GM06990 (cell line): ENCODE data around the gene MFAP5.

Experiments
- DNase-seq: peaks from one replicate; pipeline ENCODE4 v3.0.0-alpha.2; 2011; ENCODE audit not compliant: insufficient read length; ENCODE audit errors: extremely low read depth
- H3K27me3 ChIP-seq: replicated peaks from 2 replicates; pipeline ENCODE4 v1.6.0; 2011; ENCODE audit warnings: low read length; ENCODE audit not compliant: control insufficient read depth, insufficient read depth
- H3K36me3 ChIP-seq: 2 replicates; pipeline ENCODE4 v1.5.1; 2011; ENCODE audit warnings: low read length; ENCODE audit not compliant: control insufficient read depth, insufficient read depth
- H3K4me3 ChIP-seq: replicated peaks from 2 replicates; pipeline ENCODE4 v1.5.1; 2011; ENCODE audit warnings: low read depth, mild to moderate bottlenecking, control low read depth, low read length
- TF ChIP-seq, protein P1 (sequence below): IDR thresholded peaks from 2 replicates; pipeline ENCODE4 v1.5.1; 2011; ENCODE audit warnings: low read length, control low read depth, mild to moderate bottlenecking, inconsistent platforms; ENCODE audit not compliant: insufficient read depth, poor library complexity, severe bottlenecking

Gene MFAP5

DNA sequence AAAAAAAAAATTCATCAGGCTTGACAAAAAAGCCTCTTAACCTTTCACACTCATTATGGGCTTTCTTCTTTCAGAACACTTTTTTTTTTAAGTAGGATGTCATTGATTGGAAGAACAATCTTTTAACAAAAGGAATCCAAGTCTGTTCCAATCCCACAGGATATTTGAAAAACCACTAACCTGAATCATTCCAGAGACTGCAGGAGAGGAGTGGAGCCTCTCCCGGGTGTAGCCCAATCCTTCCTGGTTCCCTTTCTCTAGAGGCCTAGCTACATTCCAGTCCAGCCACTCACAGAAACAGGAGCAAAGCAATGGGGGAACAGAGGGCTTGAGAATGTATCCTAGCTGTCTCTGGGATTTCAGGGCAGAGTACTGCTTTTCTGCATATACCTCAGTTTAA is 4.3 kb downstream of the MFAP5 start:
- TF ChIP-seq, protein P1, sequence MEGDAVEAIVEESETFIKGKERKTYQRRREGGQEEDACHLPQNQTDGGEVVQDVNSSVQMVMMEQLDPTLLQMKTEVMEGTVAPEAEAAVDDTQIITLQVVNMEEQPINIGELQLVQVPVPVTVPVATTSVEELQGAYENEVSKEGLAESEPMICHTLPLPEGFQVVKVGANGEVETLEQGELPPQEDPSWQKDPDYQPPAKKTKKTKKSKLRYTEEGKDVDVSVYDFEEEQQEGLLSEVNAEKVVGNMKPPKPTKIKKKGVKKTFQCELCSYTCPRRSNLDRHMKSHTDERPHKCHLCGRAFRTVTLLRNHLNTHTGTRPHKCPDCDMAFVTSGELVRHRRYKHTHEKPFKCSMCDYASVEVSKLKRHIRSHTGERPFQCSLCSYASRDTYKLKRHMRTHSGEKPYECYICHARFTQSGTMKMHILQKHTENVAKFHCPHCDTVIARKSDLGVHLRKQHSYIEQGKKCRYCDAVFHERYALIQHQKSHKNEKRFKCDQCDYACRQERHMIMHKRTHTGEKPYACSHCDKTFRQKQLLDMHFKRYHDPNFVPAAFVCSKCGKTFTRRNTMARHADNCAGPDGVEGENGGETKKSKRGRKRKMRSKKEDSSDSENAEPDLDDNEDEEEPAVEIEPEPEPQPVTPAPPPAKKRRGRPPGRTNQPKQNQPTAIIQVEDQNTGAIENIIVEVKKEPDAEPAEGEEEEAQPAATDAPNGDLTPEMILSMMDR, result no peak
- no peaks in the 10 kb centered on the region for H3K36me3 ChIP-seq
- H3K4me3 ChIP-seq, result no peak overlapping the region
- DNase-seq, result no peak
- H3K27me3 ChIP-seq, result no peaks in the 10 kb centered on the region

DNA sequence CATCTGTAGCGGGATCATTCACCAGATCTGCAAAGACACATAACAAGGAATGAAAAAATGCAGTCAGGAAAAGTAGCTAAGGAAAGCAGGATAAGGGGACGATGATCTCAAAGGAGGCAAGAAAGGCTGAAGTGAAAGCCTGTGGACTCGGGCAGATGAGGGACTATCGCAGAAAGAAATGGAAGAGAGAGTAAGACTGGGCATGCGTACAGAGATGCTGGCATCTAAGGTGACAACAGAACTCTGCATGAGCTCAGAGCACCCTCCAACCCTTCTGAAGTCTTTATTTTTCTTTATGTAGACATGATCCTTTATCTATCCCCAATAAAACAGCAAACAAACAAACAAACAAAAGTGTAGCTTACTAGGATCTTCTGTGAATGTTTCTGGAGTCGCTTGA is 7.2 kb downstream of the MFAP5 start:
- no peak for DNase-seq
- Histone ChIP-seq H3K27me3 (no peaks in the 10 kb centered on the region), H3K4me3 (no peak overlapping the region), H3K36me3 (no peaks in the 10 kb centered on the region)
- TF ChIP-seq, protein P1, result no peak

DNA sequence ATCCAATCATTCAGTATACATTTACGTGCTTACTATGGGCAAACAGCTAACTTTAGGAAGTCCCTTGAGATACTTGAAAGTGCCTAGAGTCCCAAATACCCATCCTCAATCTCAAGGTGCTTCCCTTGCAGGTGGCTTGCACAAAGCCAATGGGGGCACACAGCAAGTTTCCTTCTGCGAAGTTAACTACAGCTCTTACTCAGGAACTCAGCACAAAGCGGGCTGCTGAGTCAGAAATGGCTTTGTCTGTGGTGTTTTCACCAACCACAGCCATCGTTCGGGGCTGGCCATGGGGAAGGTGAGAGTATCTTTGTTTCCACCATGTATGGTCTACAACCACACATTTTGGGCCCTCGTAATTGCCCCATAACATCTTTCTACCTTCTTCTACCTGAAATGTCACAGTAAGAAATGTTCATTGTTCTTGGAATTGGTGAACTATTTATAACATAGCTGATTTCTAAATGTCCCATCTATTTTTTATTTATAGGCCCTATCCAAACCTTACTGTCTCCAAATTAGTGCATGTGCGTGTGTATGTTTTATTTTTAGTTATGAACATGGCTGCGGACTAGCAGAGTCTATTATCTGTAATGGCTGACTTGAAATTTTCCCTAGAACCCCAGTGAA is 13.9 kb downstream of the MFAP5 start:
- no peaks in the 10 kb centered on the region for H3K36me3 ChIP-seq
- no peak overlapping the region for H3K4me3 ChIP-seq
- DNase-seq, result peak; percentile 76
- TF ChIP-seq, protein P1, result no peak
- no peaks in the 10 kb centered on the region for H3K27me3 ChIP-seq

DNA sequence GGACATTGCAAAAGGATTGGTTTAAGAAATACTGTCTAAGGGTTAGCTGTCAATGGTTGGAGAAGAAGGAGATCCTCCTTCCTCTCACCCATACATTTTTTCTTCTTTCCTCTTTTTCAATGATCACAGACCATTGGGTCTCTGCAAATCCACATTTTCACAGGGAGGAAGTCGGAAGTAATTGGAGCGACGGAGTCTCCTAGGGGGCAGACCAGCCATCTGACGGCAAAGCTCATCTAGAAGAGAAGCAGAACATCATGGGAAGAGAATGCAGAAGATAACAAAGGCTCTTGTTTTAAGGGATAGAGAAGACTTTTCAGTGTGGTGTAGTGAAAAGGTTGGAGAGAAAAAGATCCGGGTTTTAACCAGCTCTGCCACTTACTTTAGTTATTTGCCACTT is 14.7 kb downstream of the MFAP5 start:
- TF ChIP-seq, protein P1, result no peak
- DNase-seq, result no peak
- no peaks in the 10 kb centered on the region for H3K27me3 ChIP-seq
- H3K36me3 ChIP-seq, result no peaks in the 10 kb centered on the region
- no peak overlapping the region for H3K4me3 ChIP-seq

DNA sequence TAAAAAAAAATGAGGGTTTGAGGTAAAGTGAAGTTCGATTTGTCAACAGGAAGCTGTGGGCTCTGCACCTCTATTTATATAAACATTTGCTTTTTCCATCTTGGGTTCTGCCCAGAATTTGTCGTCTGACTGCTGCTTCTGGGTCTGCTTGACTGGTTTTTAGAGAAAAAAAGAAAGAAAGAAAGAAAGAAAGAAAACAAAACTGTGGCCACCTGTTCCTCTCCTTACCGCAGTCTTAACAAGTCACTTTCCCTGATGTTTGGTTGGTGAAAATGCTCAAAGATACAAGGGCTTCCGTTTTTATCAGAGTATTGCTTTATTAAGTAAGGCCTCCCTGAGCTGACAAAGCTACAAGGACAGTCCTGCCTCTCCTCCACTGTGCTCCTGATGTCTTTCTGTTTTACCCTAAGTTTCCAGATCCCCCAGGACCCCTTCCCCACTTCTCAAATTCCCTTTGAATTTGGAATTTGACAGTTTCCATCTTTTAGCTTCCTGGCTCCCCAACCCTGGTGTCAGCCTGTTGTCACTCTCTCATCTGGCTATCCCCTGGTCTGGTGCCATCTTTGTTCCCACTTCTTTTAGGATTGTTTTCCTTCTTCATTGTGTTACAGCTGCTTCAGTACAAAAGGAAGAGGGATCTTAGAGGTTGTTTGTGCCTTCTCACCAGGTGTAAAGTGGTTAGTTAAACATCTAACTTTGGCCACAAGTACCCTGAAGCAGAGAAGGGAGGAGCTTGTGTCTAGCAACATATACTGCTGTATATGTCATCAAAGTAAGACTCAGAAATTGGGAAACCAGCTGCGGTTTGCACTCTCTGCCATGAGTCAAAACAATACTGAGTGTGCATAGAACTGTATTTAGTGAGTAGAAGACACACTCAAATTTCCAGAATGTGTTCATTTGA is 18.0 kb downstream of the MFAP5 start:
- DNase-seq, result peak; percentile 75
- no peaks in the 10 kb centered on the region for H3K27me3 ChIP-seq
- H3K36me3 ChIP-seq, result no peaks in the 10 kb centered on the region
- H3K4me3 ChIP-seq, result peak overlapping the region; percentile 21; the same call in 1 of the 2 replicates
- TF ChIP-seq, protein P1, result no peak
